ENCODE measurements around the gene IL21.

Gene IL21

GRCh38 chr4:122606364-122607043 is 14.4 kb downstream of the IL21 start:
- H3K27ac ChIP-seq = no peak overlapping the region
- H3K27me3 ChIP-seq = peaks cover 29% of the 10 kb centered on the region
- H3K4me1 ChIP-seq (ENCODE audit: control insufficient read depth in 1 of 2, insufficient read depth in 1 of 2, low read depth in 1 of 2, low read length in 1 of 2) = no peaks in the 10 kb centered on the region
- no peak for TF ChIP-seq CTCF (IDR thresholded peaks at IDR 0.05)
- no peaks in the 10 kb centered on the region for H3K36me3 ChIP-seq
- no peak overlapping the region for H3K4me3 ChIP-seq (ENCODE audit: low read depth in 1 of 2, low read length in 1 of 2)
- no peaks in the 10 kb centered on the region for H3K9me3 ChIP-seq

- Histone ChIP-seq H3K27me3 (peaks cover 48% of the 10 kb centered on the region), H3K4me3 (ENCODE audit: low read depth in 1 of 2, low read length in 1 of 2) (no peak overlapping the region), H3K36me3 (no peaks in the 10 kb centered on the region), H3K27ac (no peak overlapping the region), H3K4me1 (ENCODE audit: control insufficient read depth in 1 of 2, insufficient read depth in 1 of 2, low read depth in 1 of 2, low read length in 1 of 2) (no peaks in the 10 kb centered on the region), H3K9me3 (no peaks in the 10 kb centered on the region)
- TF ChIP-seq CTCF (IDR thresholded peaks at IDR 0.05) = no peak
Measured at GRCh38 chr4:122604146-122604545, 16.7 kb downstream of the IL21 start.

- H3K4me1 ChIP-seq (ENCODE audit: control insufficient read depth in 1 of 2, insufficient read depth in 1 of 2, low read depth in 1 of 2, low read length in 1 of 2) = no peaks in the 10 kb centered on the region
- H3K27me3 ChIP-seq = peaks cover 48% of the 10 kb centered on the region
- H3K36me3 ChIP-seq = no peaks in the 10 kb centered on the region
- H3K9me3 ChIP-seq = no peaks in the 10 kb centered on the region
- H3K27ac ChIP-seq = no peak overlapping the region
- TF ChIP-seq CTCF (IDR thresholded peaks at IDR 0.05) = no peak
- H3K4me3 ChIP-seq (ENCODE audit: low read depth in 1 of 2, low read length in 1 of 2) = no peak overlapping the region
Measured at GRCh38 chr4:122603156-122603574, 17.7 kb downstream of the IL21 start.

GRCh38 chr4:122602277-122603142 is 18.4 kb downstream of the IL21 start:
- Histone ChIP-seq H3K27ac (no peak overlapping the region), H3K27me3 (peaks cover 48% of the 10 kb centered on the region), H3K4me3 (ENCODE audit: low read depth in 1 of 2, low read length in 1 of 2) (no peak overlapping the region), H3K9me3 (no peaks in the 10 kb centered on the region), H3K36me3 (no peaks in the 10 kb centered on the region), H3K4me1 (ENCODE audit: control insufficient read depth in 1 of 2, insufficient read depth in 1 of 2, low read depth in 1 of 2, low read length in 1 of 2) (no peaks in the 10 kb centered on the region)
- TF ChIP-seq CTCF (IDR thresholded peaks at IDR 0.05) = no peak

- no peak for TF ChIP-seq CTCF (IDR thresholded peaks at IDR 0.05)
- no peaks in the 10 kb centered on the region for H3K36me3 ChIP-seq
- peaks cover 3% of the 10 kb centered on the region for H3K27me3 ChIP-seq
- H3K9me3 ChIP-seq = no peaks in the 10 kb centered on the region
- H3K4me1 ChIP-seq (ENCODE audit: control insufficient read depth in 1 of 2, insufficient read depth in 1 of 2, low read depth in 1 of 2, low read length in 1 of 2) = no peaks in the 10 kb centered on the region
- no peak overlapping the region for H3K4me3 ChIP-seq (ENCODE audit: low read depth in 1 of 2, low read length in 1 of 2)
- no peak overlapping the region for H3K27ac ChIP-seq
Measured at GRCh38 chr4:122591196-122591595, 29.7 kb downstream of the IL21 start.

Data from neutrophil (primary cell).